Heart left ventricle (tissue), 16 donors: ENCODE results near the gene STYXL2. TPM values are rescaled to one million over a fixed set of nuclear protein-coding genes. Genes with fewer than 3 reads are reported as not detected.

Experiments used
- ATAC-seq, 4 donors: fragments of 200-7000 bp; cut with Tn5 transposase; one replicate each; pipeline ENCODE4 v1.9.1; 2020 to 2022; ENCODE audit warnings: moderate library complexity in 4 of 4, mild to moderate bottlenecking in 3 of 4, moderate number of reproducible peaks in 1 of 4
- DNase-seq, 5 donors: peaks; one replicate each; pipeline ENCODE4 v3.0.0-alpha.2; 2020
- H3K27ac ChIP-seq, 12 donors: fragments of 200-600 bp; sonication (generic) in 4 of 12; one replicate each; pipeline versions ENCODE4 v1.5.0 to v1.8.0; 2016 to 2022; ENCODE audit warnings: mild to moderate bottlenecking in 2 of 12
- H3K27me3 ChIP-seq, 9 donors: fragments of 200-600 bp; sonication (generic) in 2 of 9; one replicate each; pipeline versions ENCODE4 v1.5.1 to v1.8.0; 2016 to 2022; ENCODE audit warnings: mild to moderate bottlenecking in 3 of 9
- H3K36me3 ChIP-seq, 9 donors: fragments of 200-600 bp; sonication (generic) in 2 of 9; one replicate each; pipeline versions ENCODE4 v1.5.0 to v1.8.0; 2018 to 2022; ENCODE audit warnings: mild to moderate bottlenecking in 2 of 9
- H3K4me1 ChIP-seq, 12 donors: fragments of 200-600 bp; sonication (generic) in 4 of 12; one replicate each; pipeline versions ENCODE4 v1.5.0 to v1.8.0; 2016 to 2022; ENCODE audit warnings: mild to moderate bottlenecking in 3 of 12
- H3K4me3 ChIP-seq, 12 donors: fragments of 200-600 bp; sonication (generic) in 4 of 12; one replicate each; pipeline versions ENCODE4 v1.5.0 to v1.8.0; 2017 to 2022; ENCODE audit warnings: mild to moderate bottlenecking in 9 of 12, moderate library complexity in 4 of 12
- H3K9me3 ChIP-seq, 12 donors: fragments of 200-600 bp; sonication (generic) in 4 of 12; one replicate each; pipeline versions ENCODE4 v1.5.0 to v1.8.0; 2016 to 2022; ENCODE audit warnings: mild to moderate bottlenecking in 1 of 12
- CTCF ChIP-seq, 12 donors: fragments of 200-600 bp; sonication (generic) in 4 of 12; IDR thresholded peaks; one replicate each; pipeline versions ENCODE4 v1.5.0 to v1.8.0; 2018 to 2022; ENCODE audit warnings: antibody characterized with exemption in 12 of 12, mild to moderate bottlenecking in 5 of 12
- POLR2A ChIP-seq, 2 donors: fragments of 450-650 bp; IDR thresholded peaks; one replicate each; pipeline ENCODE4 v1.6.1; 2017; ENCODE audit warnings: antibody characterized with exemption in 2 of 2, mild to moderate bottlenecking in 2 of 2, moderate library complexity in 2 of 2
- WGBS, 4 donors: extraction: QIAGEN DNeasy Blood & Tissue Kit in 2 of 4; methylation state at CpG; one replicate each; pipeline versions ENCODE4 v1.1.5 to v1.1.7; 2013 to 2018; 5-methylcytosine and 5-hydroxymethylcytosine counted together
- intact Hi-C, 10 donors: fragments of 100-400 bp; cut with DNase I; formaldehyde crosslinking; loops; one replicate each; pipeline versions ENCODE4 v1.11.1 to v1.14.2; 2022
- polyA plus RNA-seq, 2 donors: library from polyadenylated mRNA; stranded (reverse); fragments of 200-250 nt; gene quantifications; one replicate each; pipeline ENCODE4 v1.2.3, GENCODE V29; 2013
- total RNA-seq, 9 donors: library from RNA; depleted of rRNA in 2 of 9; stranded (reverse); fragments of >200 nt in 2 of 9; fragmentation: NEBNext Ultra II Directional in 3 of 9; extraction: Animal tissue kit (Norgen Biotek cat#: 25700) in 3 of 9; gene quantifications; one replicate each; pipeline versions ENCODE4 v1.1.0 to v1.2.4, GENCODE V29; 2016 to 2023
- donor health status: ischemic (EF 13 %, LVEDD 7.1; RV severe dilation, severe dysfunction).
- donor health status: healthy with polysubstance abuse.
- donor health status: DM: no; HTN: yes; CAD: no.
- donor health status: DM: no; HTN: no; CAD: no.
- donor health status: ischemic (EF 25% LVEDD 6.9; RV normal size, moderate dysfunction).
- donor health status: ischemic (EF 25% LVEDD 5.7; RV mildly dilated, moderate dysfunction).
- donor health status: healthy.
- donor health status: DM: yes; HTN: yes; CAD: no.
- donor health status: ischemic (EF 35%, LVEDD 5.7; RV mildly dilated, moderate dysfunction).
- donor health status: nonischemic (EF 11% LVEDD 7.7; RV severe dilation, severe dysfunction).
- donor health status: DM: yes; HTN: yes; CAD: no.
- donor health status: PGD.
- donor health status: ischemic (EF 29% LVEDD 5.4; RV normal size, mild dysfunction).
- donor health status: nonischemic (EF 23%, LVEDD 6.1; RV moderate dilation, normal function).

The STYXL2 gene
- total and polyA plus RNA-seq, 11 donors: 55.0 to 329 (median 149) TPM

- no peak for TF ChIP-seq CTCF (IDR thresholded peaks at IDR 0.05)
- TF ChIP-seq POLR2A (IDR thresholded peaks at IDR 0.05): no peak
- intact Hi-C loops: loop anchor here (2.0 to 10.0 kb wide), 14 partner anchors 59 to 467 kb away; partner anchors contain the start of gene POU2F1 (in 1 of the 10)
- 84 to 89% (median 85%) methylated on average over 3 of the region's 3 CpGs for WGBS, 4 donors
- Histone ChIP-seq H3K27me3 (peaks cover 0 to 3% (median 0%) of the 10 kb centered on the region in 9 donors), H3K4me1 (peaks cover 0 to 13% (median 4%) of the 10 kb centered on the region in 12 donors), H3K27ac (no peak overlapping the region), H3K36me3 (no peaks in the 10 kb centered on the region), H3K9me3 (no peaks in the 10 kb centered on the region), H3K4me3 (no peak overlapping the region)
- ATAC-seq: no peak
- no peak for DNase-seq
Measured at GRCh38 chr1:167067904-167068303, 26.0 kb upstream of the STYXL2 start.

DNA sequence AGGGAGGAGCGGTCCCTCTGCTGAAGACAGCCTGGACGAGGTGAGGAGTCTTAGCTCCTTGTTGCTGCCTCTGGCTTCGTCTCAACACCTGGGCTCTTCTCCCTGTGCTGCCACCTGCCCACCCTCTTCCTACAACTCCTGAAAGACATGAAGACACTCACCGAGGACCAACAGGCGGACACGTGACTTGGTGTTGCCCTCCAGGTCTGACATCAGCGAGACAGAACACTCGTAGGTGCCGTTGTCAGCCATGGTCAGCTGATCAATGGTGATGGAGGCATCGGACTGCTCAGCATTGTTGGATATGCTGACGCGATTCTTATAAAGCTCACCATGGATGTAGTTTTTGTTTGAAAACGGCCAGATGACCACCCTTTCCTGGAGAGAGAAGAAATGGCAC lies 25.1 kb upstream of the STYXL2 start:
- Histone ChIP-seq H3K36me3 (no peaks in the 10 kb centered on the region), H3K9me3 (no peaks in the 10 kb centered on the region), H3K4me3 (no peak overlapping the region), H3K27me3 (peaks cover 0 to 3% (median 0%) of the 10 kb centered on the region in 9 donors), H3K27ac (no peak overlapping the region), H3K4me1 (peaks cover 0 to 13% (median 4%) of the 10 kb centered on the region in 12 donors)
- DNase-seq (no peak), ATAC-seq (no peak)
- intact Hi-C loops: loop anchor here (5.0 to 10.0 kb wide), 9 partner anchors 59 to 466 kb away; no protein-coding TSS in a partner anchor
- WGBS, 4 donors: 86 to 95% (median 93%) methylated on average over 12 to 13 of the region's 13 CpGs
- TF ChIP-seq CTCF (IDR thresholded peaks at IDR 0.05): no peak
- TF ChIP-seq POLR2A (IDR thresholded peaks at IDR 0.05): no peak

GRCh38 chr1:167071286-167071685 lies 22.6 kb upstream of the STYXL2 start:
- Histone ChIP-seq H3K4me1 (peaks cover 0 to 12% (median 4%) of the 10 kb centered on the region in 12 donors), H3K27me3 (peaks cover 0 to 3% (median 0%) of the 10 kb centered on the region in 9 donors), H3K9me3 (no peaks in the 10 kb centered on the region), H3K4me3 (no peak overlapping the region), H3K27ac (no peak overlapping the region), H3K36me3 (no peaks in the 10 kb centered on the region)
- no peak for DNase-seq
- TF ChIP-seq POLR2A (IDR thresholded peaks at IDR 0.05) (no peak), CTCF (IDR thresholded peaks at IDR 0.05) (no peak)
- intact Hi-C loops: loop anchor here in 3 of 10 donors (5.0 to 10.0 kb wide), 2 partner anchors 136 to 144 kb away; no protein-coding TSS in a partner anchor
- WGBS, 4 donors: 94 to 98% (median 97%) methylated on average over 8 of the region's 8 CpGs
- no peak for ATAC-seq

DNA sequence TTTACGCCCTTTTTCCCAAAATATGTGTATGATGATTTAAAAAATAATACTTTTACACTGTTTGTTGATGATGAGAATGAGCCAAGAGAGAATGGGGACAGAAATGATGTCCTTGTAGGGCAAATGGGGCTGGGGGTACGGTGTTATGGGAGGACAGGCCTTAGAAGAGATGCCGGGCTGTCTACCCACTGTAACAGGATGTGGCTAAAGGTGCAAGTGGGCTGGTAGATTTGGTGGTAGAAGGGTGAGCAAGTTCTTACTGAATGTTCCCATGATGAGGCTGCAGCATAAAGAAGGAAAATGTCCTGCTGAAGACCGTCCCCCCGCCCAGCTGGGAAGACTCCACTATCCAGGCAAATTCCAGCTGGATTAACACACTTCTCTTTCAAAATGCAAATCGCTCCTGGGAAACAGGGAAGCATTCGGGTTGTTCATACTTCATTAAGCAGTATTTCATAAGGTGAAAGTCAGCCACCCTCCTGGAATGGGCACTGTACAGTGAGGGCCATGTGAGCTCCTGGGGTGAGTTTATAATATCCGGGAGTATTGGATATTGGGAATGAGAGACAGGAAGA lies 17.7 kb upstream of the STYXL2 start:
- Histone ChIP-seq H3K27ac (no peak overlapping the region), H3K4me3 (no peak overlapping the region), H3K27me3 (no peaks in the 10 kb centered on the region), H3K36me3 (no peaks in the 10 kb centered on the region), H3K9me3 (no peaks in the 10 kb centered on the region), H3K4me1 (peaks cover 0 to 11% (median 0%) of the 10 kb centered on the region in 12 donors)
- intact Hi-C loops: loop anchor here in 2 of 10 donors (10.0 kb wide), 1 partner anchor 139 kb away; no protein-coding TSS in a partner anchor
- no peak for TF ChIP-seq POLR2A (IDR thresholded peaks at IDR 0.05)
- TF ChIP-seq CTCF (IDR thresholded peaks at IDR 0.05): no peak
- no peak for ATAC-seq
- 74 to 83% (median 78%) methylated on average over 8 of the region's 8 CpGs for whole genome bisulfite sequencing, 4 donors
- DNase-seq: no peak
